Heart left ventricle (tissue), 16 donors: ENCODE measurements around the gene POMP. TPM values are rescaled to one million over a fixed set of nuclear protein-coding genes. Genes with fewer than 3 reads are reported as not detected.

ENCODE experiments used
- ATAC-seq, 4 donors: fragments of 200-7000 bp; cut with Tn5 transposase; one replicate each; pipeline ENCODE4 v1.9.1; 2020 to 2022; ENCODE audit warnings: moderate library complexity in 4 of 4, mild to moderate bottlenecking in 3 of 4, moderate number of reproducible peaks in 1 of 4
- DNase-seq, 5 donors: peaks; one replicate each; pipeline ENCODE4 v3.0.0-alpha.2; 2020
- H3K27ac ChIP-seq, 12 donors: fragments of 200-600 bp; sonication (generic) in 4 of 12; one replicate each; pipeline versions ENCODE4 v1.5.0 to v1.8.0; 2016 to 2022; ENCODE audit warnings: mild to moderate bottlenecking in 2 of 12
- H3K27me3 ChIP-seq, 9 donors: fragments of 200-600 bp; sonication (generic) in 2 of 9; one replicate each; pipeline versions ENCODE4 v1.5.1 to v1.8.0; 2016 to 2022; ENCODE audit warnings: mild to moderate bottlenecking in 3 of 9
- H3K36me3 ChIP-seq, 9 donors: fragments of 200-600 bp; sonication (generic) in 2 of 9; one replicate each; pipeline versions ENCODE4 v1.5.0 to v1.8.0; 2018 to 2022; ENCODE audit warnings: mild to moderate bottlenecking in 2 of 9
- H3K4me1 ChIP-seq, 12 donors: fragments of 200-600 bp; sonication (generic) in 4 of 12; one replicate each; pipeline versions ENCODE4 v1.5.0 to v1.8.0; 2016 to 2022; ENCODE audit warnings: mild to moderate bottlenecking in 3 of 12
- H3K4me3 ChIP-seq, 12 donors: fragments of 200-600 bp; sonication (generic) in 4 of 12; one replicate each; pipeline versions ENCODE4 v1.5.0 to v1.8.0; 2017 to 2022; ENCODE audit warnings: mild to moderate bottlenecking in 9 of 12, moderate library complexity in 4 of 12
- H3K9me3 ChIP-seq, 12 donors: fragments of 200-600 bp; sonication (generic) in 4 of 12; one replicate each; pipeline versions ENCODE4 v1.5.0 to v1.8.0; 2016 to 2022; ENCODE audit warnings: mild to moderate bottlenecking in 1 of 12
- POLR2A ChIP-seq, 2 donors: fragments of 450-650 bp; IDR thresholded peaks; one replicate each; pipeline ENCODE4 v1.6.1; 2017; ENCODE audit warnings: antibody characterized with exemption in 2 of 2, mild to moderate bottlenecking in 2 of 2, moderate library complexity in 2 of 2
- WGBS, 4 donors: extraction: QIAGEN DNeasy Blood & Tissue Kit in 2 of 4; methylation state at CpG; one replicate each; pipeline versions ENCODE4 v1.1.5 to v1.1.7; 2013 to 2018; 5-methylcytosine and 5-hydroxymethylcytosine counted together
- intact Hi-C, 10 donors: fragments of 100-400 bp; cut with DNase I; formaldehyde crosslinking; loops; one replicate each; pipeline versions ENCODE4 v1.11.1 to v1.14.2; 2022
- polyA plus RNA-seq, 2 donors: library from polyadenylated mRNA; stranded (reverse); fragments of 200-250 nt; gene quantifications; one replicate each; pipeline ENCODE4 v1.2.3, GENCODE V29; 2013
- total RNA-seq, 9 donors: library from RNA; depleted of rRNA in 2 of 9; stranded (reverse); fragments of >200 nt in 2 of 9; fragmentation: NEBNext Ultra II Directional in 3 of 9; extraction: Animal tissue kit (Norgen Biotek cat#: 25700) in 3 of 9; gene quantifications; one replicate each; pipeline versions ENCODE4 v1.1.0 to v1.2.4, GENCODE V29; 2016 to 2023
- TF ChIP-seq, protein P1 (sequence below), 12 donors: fragments of 200-600 bp; sonication (generic) in 4 of 12; IDR thresholded peaks; one replicate each; pipeline versions ENCODE4 v1.5.0 to v1.8.0; 2018 to 2022; ENCODE audit warnings: antibody characterized with exemption in 12 of 12, mild to moderate bottlenecking in 5 of 12
- donor health status: ischemic (EF 13 %, LVEDD 7.1; RV severe dilation, severe dysfunction).
- donor health status: healthy with polysubstance abuse.
- donor health status: DM: no; HTN: yes; CAD: no.
- donor health status: DM: no; HTN: no; CAD: no.
- donor health status: ischemic (EF 25% LVEDD 6.9; RV normal size, moderate dysfunction).
- donor health status: ischemic (EF 25% LVEDD 5.7; RV mildly dilated, moderate dysfunction).
- donor health status: healthy.
- donor health status: DM: yes; HTN: yes; CAD: no.
- donor health status: ischemic (EF 35%, LVEDD 5.7; RV mildly dilated, moderate dysfunction).
- donor health status: nonischemic (EF 11% LVEDD 7.7; RV severe dilation, severe dysfunction).
- donor health status: DM: yes; HTN: yes; CAD: no.
- donor health status: PGD.
- donor health status: ischemic (EF 29% LVEDD 5.4; RV normal size, mild dysfunction).
- donor health status: nonischemic (EF 23%, LVEDD 6.1; RV moderate dilation, normal function).

Gene POMP
- total and polyA plus RNA-seq, 11 donors, result 87.8 to 149 (median 102) TPM

- TF ChIP-seq, protein P1, sequence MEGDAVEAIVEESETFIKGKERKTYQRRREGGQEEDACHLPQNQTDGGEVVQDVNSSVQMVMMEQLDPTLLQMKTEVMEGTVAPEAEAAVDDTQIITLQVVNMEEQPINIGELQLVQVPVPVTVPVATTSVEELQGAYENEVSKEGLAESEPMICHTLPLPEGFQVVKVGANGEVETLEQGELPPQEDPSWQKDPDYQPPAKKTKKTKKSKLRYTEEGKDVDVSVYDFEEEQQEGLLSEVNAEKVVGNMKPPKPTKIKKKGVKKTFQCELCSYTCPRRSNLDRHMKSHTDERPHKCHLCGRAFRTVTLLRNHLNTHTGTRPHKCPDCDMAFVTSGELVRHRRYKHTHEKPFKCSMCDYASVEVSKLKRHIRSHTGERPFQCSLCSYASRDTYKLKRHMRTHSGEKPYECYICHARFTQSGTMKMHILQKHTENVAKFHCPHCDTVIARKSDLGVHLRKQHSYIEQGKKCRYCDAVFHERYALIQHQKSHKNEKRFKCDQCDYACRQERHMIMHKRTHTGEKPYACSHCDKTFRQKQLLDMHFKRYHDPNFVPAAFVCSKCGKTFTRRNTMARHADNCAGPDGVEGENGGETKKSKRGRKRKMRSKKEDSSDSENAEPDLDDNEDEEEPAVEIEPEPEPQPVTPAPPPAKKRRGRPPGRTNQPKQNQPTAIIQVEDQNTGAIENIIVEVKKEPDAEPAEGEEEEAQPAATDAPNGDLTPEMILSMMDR (IDR thresholded peaks at IDR 0.05), result no peak
- TF ChIP-seq POLR2A (IDR thresholded peaks at IDR 0.05), result no peak
- H3K27ac ChIP-seq, result no peak overlapping the region
- H3K4me3 ChIP-seq, result no peak overlapping the region
- H3K4me1 ChIP-seq, result peaks cover 0 to 8% (median 4%) of the 10 kb centered on the region in 12 donors
- H3K9me3 ChIP-seq, result no peaks in the 10 kb centered on the region
- DNase-seq (peak in 1 of 5 donors; percentile 57), ATAC-seq (no peak)
- no peaks in the 10 kb centered on the region for H3K36me3 ChIP-seq
- intact Hi-C loops, result loop anchor here in 1 of 10 donors (10.0 kb wide), 1 partner anchor 71 kb away; no protein-coding TSS in a partner anchor
- H3K27me3 ChIP-seq, result no peaks in the 10 kb centered on the region
- WGBS, 4 donors, result 95 to 96% (median 96%) methylated on average over 18 to 22 of the region's 22 CpGs
Observed at GRCh38 chr13:28723806-28724205, 64.9 kb downstream of the POMP start.

GRCh38 chr13:28725046-28725610, 66.2 kb downstream of the POMP start:
- TF ChIP-seq, protein P1 (IDR thresholded peaks at IDR 0.05), result no peak
- no peak for TF ChIP-seq POLR2A (IDR thresholded peaks at IDR 0.05)
- H3K27me3 ChIP-seq, result no peaks in the 10 kb centered on the region
- no peak overlapping the region for H3K27ac ChIP-seq
- no peaks in the 10 kb centered on the region for H3K36me3 ChIP-seq
- H3K4me3 ChIP-seq, result no peak overlapping the region
- no peaks in the 10 kb centered on the region for H3K9me3 ChIP-seq
- intact Hi-C loops, result loop anchor here in 1 of 10 donors (10.0 kb wide), 1 partner anchor 70 kb away; no protein-coding TSS in a partner anchor
- WGBS, 4 donors, result 79 to 81% (median 80%) methylated on average over 3 of the region's 3 CpGs
- ATAC-seq (no peak), DNase-seq (no peak)
- no peaks in the 10 kb centered on the region for H3K4me1 ChIP-seq

Other genes starting within 250 kb of the POMP start
- 10 to 100 TPM; 25.7 to 73.2 (median 43.9) TPM for gene FLT1, start 164.0 kb upstream of the POMP start, total RNA-seq
- 10 to 100 TPM; 13.1 to 28.0 TPM for gene FLT1, start 164.0 kb upstream of the POMP start, polyA plus RNA-seq
- 10 to 100 TPM; 11.5 to 18.1 (median 16.2) TPM for gene SLC46A3, start 59.8 kb downstream of the POMP start, total RNA-seq
- 10 to 100 TPM; 11.1 to 17.0 TPM for gene SLC46A3, start 59.8 kb downstream of the POMP start, polyA plus RNA-seq
- gene MTUS2, start 161.2 kb downstream of the POMP start, total RNA-seq, result 100 to 1,000 TPM in 3 of 9 donors, 10 to 100 TPM in 6; 35.9 to 174 (median 67.9) TPM
- 10 to 100 TPM; 28.7 to 75.0 TPM for gene MTUS2, start 161.2 kb downstream of the POMP start, polyA plus RNA-seq